Fibroblast of mammary gland (primary cell): ENCODE measurements around the gene ATP5F1E.

Experiments used
- DNase-seq: peaks from one replicate; pipeline ENCODE4 v3.0.0-alpha.2; 2010; ENCODE audit warnings: low read depth
- H3K4me3 ChIP-seq: 2 replicates; pipeline ENCODE4 v1.5.1; 2011; ENCODE audit warnings: low read depth, mild to moderate bottlenecking, low read length, moderate library complexity; ENCODE audit not compliant: control insufficient read depth
- CTCF ChIP-seq: conservative IDR thresholded peaks from 2 replicates; pipeline ENCODE4 v1.5.1; 2011; ENCODE audit warnings: low read depth, low read length, inconsistent platforms; ENCODE audit not compliant: control insufficient read depth, insufficient read depth

ATP5F1E gene

GRCh38 chr20:58993332-58994248, 38.5 kb downstream of the ATP5F1E start:
- no peak for DNase-seq
- H3K4me3 ChIP-seq = no peak overlapping the region
- no peak for TF ChIP-seq CTCF

GRCh38 chr20:58992911-58993310, 39.2 kb downstream of the ATP5F1E start:
- H3K4me3 ChIP-seq = no peak overlapping the region
- TF ChIP-seq CTCF = no peak

GRCh38 chr20:58991715-58992114, 40.4 kb downstream of the ATP5F1E start:
- TF ChIP-seq CTCF = no peak
- DNase-seq = no peak
- no peak overlapping the region for H3K4me3 ChIP-seq

More at GRCh38 chr20:58992911-58993310, 39.2 kb downstream of the ATP5F1E start:
- DNase-seq = no peak

GRCh38 chr20:58990651-58991445, 41.3 kb downstream of the ATP5F1E start:
- DNase-seq = no peak
- no peak overlapping the region for H3K4me3 ChIP-seq
- TF ChIP-seq CTCF = no peak

GRCh38 chr20:58989196-58989595, 42.9 kb downstream of the ATP5F1E start:
- no peak for TF ChIP-seq CTCF
- DNase-seq = no peak
- H3K4me3 ChIP-seq = no peak overlapping the region

GRCh38 chr20:58988565-58988882, 43.6 kb downstream of the ATP5F1E start:
- H3K4me3 ChIP-seq = no peak overlapping the region
- DNase-seq = no peak
- no peak for TF ChIP-seq CTCF
